IPS-15b (cell line): ENCODE data around the gene WASL.
A peak's percentile ranks its signal among the peaks of the same experiment; 100 is the strongest.

Source experiments
- H3K27me3 ChIP-seq: one replicate; pipeline ENCODE4 v1.6.1; 2013; ENCODE audit warnings: low read length; ENCODE audit not compliant: control insufficient read depth, insufficient read depth
- H3K36me3 ChIP-seq: one replicate; pipeline ENCODE4 v1.6.1; 2013; ENCODE audit warnings: low read length; ENCODE audit not compliant: control insufficient read depth, insufficient read depth
- H3K4me1 ChIP-seq: one replicate; pipeline ENCODE4 v1.6.1; 2013; ENCODE audit warnings: mild to moderate bottlenecking, low read length; ENCODE audit not compliant: control insufficient read depth, insufficient read depth
- H3K4me3 ChIP-seq: one replicate; pipeline ENCODE4 v1.5.1; 2013; ENCODE audit warnings: low read depth, low read length
- H3K9ac ChIP-seq: one replicate; pipeline ENCODE4 v1.6.1; 2013; ENCODE audit warnings: low read depth, mild to moderate bottlenecking, low read length
- H3K9me3 ChIP-seq: one replicate; pipeline ENCODE4 v1.6.1; 2013; ENCODE audit warnings: mild to moderate bottlenecking, low read length; ENCODE audit not compliant: control insufficient read depth, insufficient read depth

The WASL gene

GRCh38 chr7:123653162-123653561 lies 95.6 kb downstream of the WASL start:
- no peaks in the 10 kb centered on the region for H3K27me3 ChIP-seq
- H3K9ac ChIP-seq: no peak overlapping the region
- no peaks in the 10 kb centered on the region for H3K4me1 ChIP-seq
- H3K36me3 ChIP-seq: no peaks in the 10 kb centered on the region
- no peaks in the 10 kb centered on the region for H3K9me3 ChIP-seq
- H3K4me3 ChIP-seq: no peak overlapping the region

GRCh38 chr7:123652406-123652805 lies 96.4 kb downstream of the WASL start:
- Histone ChIP-seq H3K4me3 (no peak overlapping the region), H3K27me3 (no peaks in the 10 kb centered on the region), H3K9me3 (no peaks in the 10 kb centered on the region), H3K36me3 (no peaks in the 10 kb centered on the region), H3K9ac (no peak overlapping the region), H3K4me1 (no peaks in the 10 kb centered on the region)

GRCh38 chr7:123650595-123650994 lies 98.2 kb downstream of the WASL start:
- Histone ChIP-seq H3K9ac (no peak overlapping the region), H3K9me3 (no peaks in the 10 kb centered on the region), H3K36me3 (no peaks in the 10 kb centered on the region), H3K27me3 (no peaks in the 10 kb centered on the region), H3K4me1 (peaks cover 6% of the 10 kb centered on the region), H3K4me3 (no peak overlapping the region)

GRCh38 chr7:123649964-123650363 lies 98.8 kb downstream of the WASL start:
- Histone ChIP-seq H3K4me3 (no peak overlapping the region), H3K4me1 (peaks cover 7% of the 10 kb centered on the region), H3K9me3 (no peaks in the 10 kb centered on the region), H3K36me3 (no peaks in the 10 kb centered on the region), H3K9ac (no peak overlapping the region), H3K27me3 (no peaks in the 10 kb centered on the region)

GRCh38 chr7:123647106-123647730 lies 101.6 kb downstream of the WASL start:
- Histone ChIP-seq H3K9me3 (no peaks in the 10 kb centered on the region), H3K9ac (no peak overlapping the region), H3K27me3 (no peaks in the 10 kb centered on the region), H3K4me1 (peaks cover 18% of the 10 kb centered on the region), H3K4me3 (no peak overlapping the region), H3K36me3 (no peaks in the 10 kb centered on the region)

GRCh38 chr7:123645516-123645915 lies 103.3 kb downstream of the WASL start:
- H3K4me1 ChIP-seq: peaks cover 18% of the 10 kb centered on the region
- H3K4me3 ChIP-seq: no peak overlapping the region
- H3K27me3 ChIP-seq: no peaks in the 10 kb centered on the region
- no peak overlapping the region for H3K9ac ChIP-seq
- no peaks in the 10 kb centered on the region for H3K9me3 ChIP-seq
- no peaks in the 10 kb centered on the region for H3K36me3 ChIP-seq

- no peaks in the 10 kb centered on the region for H3K9me3 ChIP-seq
- no peaks in the 10 kb centered on the region for H3K27me3 ChIP-seq
- no peaks in the 10 kb centered on the region for H3K36me3 ChIP-seq
- no peak overlapping the region for H3K9ac ChIP-seq
- H3K4me1 ChIP-seq: peaks cover 18% of the 10 kb centered on the region
- peak overlapping the region; percentile 10 for H3K4me3 ChIP-seq
Measured at GRCh38 chr7:123643495-123644441, 105.0 kb downstream of the WASL start.

- H3K4me1 ChIP-seq: peaks cover 16% of the 10 kb centered on the region
- no peaks in the 10 kb centered on the region for H3K36me3 ChIP-seq
- H3K9ac ChIP-seq: no peak overlapping the region
- H3K27me3 ChIP-seq: no peaks in the 10 kb centered on the region
- no peaks in the 10 kb centered on the region for H3K9me3 ChIP-seq
- no peak overlapping the region for H3K4me3 ChIP-seq
Measured at GRCh38 chr7:123641901-123642300, 106.9 kb downstream of the WASL start.

GRCh38 chr7:123640583-123640982 lies 108.2 kb downstream of the WASL start:
- Histone ChIP-seq H3K36me3 (no peaks in the 10 kb centered on the region), H3K4me1 (peaks cover 12% of the 10 kb centered on the region), H3K9me3 (no peaks in the 10 kb centered on the region), H3K27me3 (no peaks in the 10 kb centered on the region), H3K9ac (no peak overlapping the region), H3K4me3 (no peak overlapping the region)

- Histone ChIP-seq H3K36me3 (no peaks in the 10 kb centered on the region), H3K9ac (no peak overlapping the region), H3K27me3 (no peaks in the 10 kb centered on the region), H3K9me3 (no peaks in the 10 kb centered on the region), H3K4me3 (no peak overlapping the region), H3K4me1 (peaks cover 8% of the 10 kb centered on the region)
Measured at GRCh38 chr7:123639631-123640030, 109.2 kb downstream of the WASL start.

GRCh38 chr7:123637878-123638277 lies 110.9 kb downstream of the WASL start:
- Histone ChIP-seq H3K4me3 (no peak overlapping the region), H3K27me3 (no peaks in the 10 kb centered on the region), H3K9me3 (no peaks in the 10 kb centered on the region), H3K36me3 (no peaks in the 10 kb centered on the region), H3K9ac (no peak overlapping the region), H3K4me1 (no peaks in the 10 kb centered on the region)

- H3K36me3 ChIP-seq: no peaks in the 10 kb centered on the region
- no peak overlapping the region for H3K9ac ChIP-seq
- no peak overlapping the region for H3K4me3 ChIP-seq
- no peaks in the 10 kb centered on the region for H3K9me3 ChIP-seq
- no peaks in the 10 kb centered on the region for H3K27me3 ChIP-seq
- no peaks in the 10 kb centered on the region for H3K4me1 ChIP-seq
Measured at GRCh38 chr7:123637203-123637602, 111.6 kb downstream of the WASL start.
